Right lobe of liver (tissue), 4 donors: ENCODE data around the gene MYOG.

Experiments used
- CTCF ChIP-seq, 4 donors: fragments of 200-600 bp in 3 of 4; fragments of 450-650 bp in 1 of 4; IDR thresholded peaks; one replicate each; pipeline versions ENCODE4 v1.5.1 to v1.8.0; 2016 to 2022; ENCODE audit warnings: antibody characterized with exemption in 4 of 4, mild to moderate bottlenecking in 2 of 4
- POLR2A ChIP-seq: fragments of 450-650 bp; IDR thresholded peaks from one replicate; pipeline ENCODE4 v1.6.1; 2017; ENCODE audit warnings: antibody characterized with exemption, mild to moderate bottlenecking
- donor health status: DM: no; HTN: no; CAD: no.
- donor health status: DM: no; HTN: no; CAD: no.
- donor health status: DM: no; HTN: yes; CAD: no.

- TF ChIP-seq CTCF (IDR thresholded peaks at IDR 0.05) (no peak), POLR2A (no peak)
Measured at GRCh38 chr1:203114202-203114601, 28.4 kb upstream of the MYOG start.
